ENCODE measurements around the gene RPS6KA2. TPM values are rescaled to one million over a fixed set of nuclear protein-coding genes. Genes with fewer than 3 reads are reported as not detected.

RPS6KA2 gene
- total RNA-seq, 3 donors from 2014 or later (not counting 1 experiment from before 2014, with no cell fraction given): 2.8 to 4.5 (median 2.9) TPM

- Histone ChIP-seq H3K9me3 (ENCODE audit: control insufficient read depth, insufficient read depth, low read length) (no peaks in the 10 kb centered on the region), H3K36me3 (ENCODE audit: control insufficient read depth, insufficient read depth, low read length) (no peaks in the 10 kb centered on the region), H3K27ac (ENCODE audit: low read length) (no peak overlapping the region), H3K27me3 (ENCODE audit: control insufficient read depth, insufficient read depth, low read length) (no peaks in the 10 kb centered on the region), H3K4me3 (ENCODE audit: low read length) (no peak overlapping the region), H3K4me1 (ENCODE audit: control insufficient read depth, insufficient read depth, low read length) (no peaks in the 10 kb centered on the region)
- H3K36me3 Mint-ChIP-seq: no peaks in the 10 kb centered on the region
- WGBS (ENCODE audit: insufficient coverage): 92% methylated on average over 12 of the region's 12 CpGs
- no peak overlapping the region for H3K4me3 Mint-ChIP-seq
- no peaks in the 10 kb centered on the region for H3K4me1 Mint-ChIP-seq
- no peaks in the 10 kb centered on the region for H3K9me3 Mint-ChIP-seq
- no peak for DNase-seq
- TF ChIP-seq CTCF (IDR thresholded peaks at IDR 0.05): no peak
- intact Hi-C loops (cut with micrococcal nuclease): no loop called here
- no peak for ATAC-seq
- no peak overlapping the region for H3K27ac Mint-ChIP-seq
- H3K27me3 Mint-ChIP-seq (ENCODE audit: low read depth in 2 of 2): peaks cover 11% of the 10 kb centered on the region in 2 donors
These were observed 60.7 kb downstream of the RPS6KA2 start for GRCh38 chr6:166566026-166567011.

GRCh38 chr6:166565084-166565967 is 61.7 kb downstream of the RPS6KA2 start:
- DNase-seq: no peak

GRCh38 chr6:166563805-166564204 is 63.2 kb downstream of the RPS6KA2 start:
- no peak for ATAC-seq
- no peak for TF ChIP-seq CTCF (IDR thresholded peaks at IDR 0.05)

More at GRCh38 chr6:166565084-166565967, 61.7 kb downstream of the RPS6KA2 start:
- H3K9me3 Mint-ChIP-seq: no peaks in the 10 kb centered on the region
- H3K27me3 ChIP-seq (ENCODE audit: control insufficient read depth, insufficient read depth, low read length): no peaks in the 10 kb centered on the region
- no peak for ATAC-seq
- H3K4me3 Mint-ChIP-seq: no peak overlapping the region
- no peak for TF ChIP-seq CTCF (IDR thresholded peaks at IDR 0.05)
- intact Hi-C loops (cut with micrococcal nuclease): no loop called here
- H3K36me3 Mint-ChIP-seq: no peaks in the 10 kb centered on the region
- no peaks in the 10 kb centered on the region for H3K4me1 ChIP-seq (ENCODE audit: control insufficient read depth, insufficient read depth, low read length)
- H3K27ac ChIP-seq (ENCODE audit: low read length): no peak overlapping the region
- H3K36me3 ChIP-seq (ENCODE audit: control insufficient read depth, insufficient read depth, low read length): no peaks in the 10 kb centered on the region
- H3K4me1 Mint-ChIP-seq: no peaks in the 10 kb centered on the region
- 94% methylated on average over 24 of the region's 24 CpGs for WGBS (ENCODE audit: insufficient coverage)
- H3K4me3 ChIP-seq (ENCODE audit: low read length): no peak overlapping the region
- peaks cover 11% of the 10 kb centered on the region in 2 donors for H3K27me3 Mint-ChIP-seq (ENCODE audit: low read depth in 2 of 2)
- no peak overlapping the region for H3K27ac Mint-ChIP-seq
- H3K9me3 ChIP-seq (ENCODE audit: control insufficient read depth, insufficient read depth, low read length): no peaks in the 10 kb centered on the region

More at GRCh38 chr6:166563805-166564204, 63.2 kb downstream of the RPS6KA2 start:
- Histone ChIP-seq H3K36me3 (ENCODE audit: control insufficient read depth, insufficient read depth, low read length) (no peaks in the 10 kb centered on the region), H3K9me3 (ENCODE audit: control insufficient read depth, insufficient read depth, low read length) (no peaks in the 10 kb centered on the region), H3K4me1 (ENCODE audit: control insufficient read depth, insufficient read depth, low read length) (no peaks in the 10 kb centered on the region), H3K4me3 (ENCODE audit: low read length) (no peak overlapping the region), H3K27me3 (ENCODE audit: control insufficient read depth, insufficient read depth, low read length) (no peaks in the 10 kb centered on the region), H3K27ac (ENCODE audit: low read length) (no peak overlapping the region)
- H3K4me3 Mint-ChIP-seq: no peak overlapping the region
- H3K27ac Mint-ChIP-seq: no peak overlapping the region
- 79% methylated on average over 9 of the region's 9 CpGs for WGBS (ENCODE audit: insufficient coverage)
- intact Hi-C loops (cut with micrococcal nuclease): no loop called here
- H3K27me3 Mint-ChIP-seq (ENCODE audit: low read depth in 2 of 2): peaks cover 11 to 17% of the 10 kb centered on the region in 2 donors
- H3K36me3 Mint-ChIP-seq: peaks cover 6% of the 10 kb centered on the region
- no peak for DNase-seq
- no peaks in the 10 kb centered on the region for H3K9me3 Mint-ChIP-seq
- no peaks in the 10 kb centered on the region for H3K4me1 Mint-ChIP-seq

Data from natural killer cell (primary cell).